Breast epithelium (tissue), 4 donors: Measurements from ENCODE around the gene SLC15A2. TPM values are rescaled to one million over a fixed set of nuclear protein-coding genes. Genes with fewer than 3 reads are reported as not detected.

Experiments used
- DNase-seq, 2 donors: peaks; one replicate each; pipeline ENCODE4 v3.0.0-alpha.2; 2019; ENCODE audit warnings: low spot score in 2 of 2
- H3K27ac ChIP-seq, 2 donors: fragments of 200-600 bp; sonication (generic) in 1 of 2; one replicate each; pipeline ENCODE4 v1.5.1; 2016 to 2019; ENCODE audit warnings: mild to moderate bottlenecking in 1 of 2
- H3K27me3 ChIP-seq, 2 donors: fragments of 200-600 bp; sonication (generic) in 1 of 2; one replicate each; pipeline versions ENCODE4 v1.5.1 to v1.6.0; 2017 to 2019; ENCODE audit warnings: control low read depth in 1 of 2, mild to moderate bottlenecking in 1 of 2
- H3K36me3 ChIP-seq: fragments of 200-600 bp; one replicate; pipeline ENCODE4 v1.5.1; 2019
- H3K4me1 ChIP-seq, 2 donors: fragments of 200-600 bp; sonication (generic); one replicate each; pipeline ENCODE4 v1.5.1; 2016 to 2019; ENCODE audit warnings: control low read depth in 1 of 2
- H3K4me3 ChIP-seq, 3 donors: fragments of 200-600 bp; sonication (generic); 1 replicate in 2 of 3; 2 replicates in 1 of 3; pipeline ENCODE4 v1.5.1; 2016 to 2019; ENCODE audit warnings: mild to moderate bottlenecking in 3 of 3, moderate library complexity in 2 of 3
- H3K9me3 ChIP-seq, 2 donors: fragments of 200-600 bp; sonication (generic) in 1 of 2; one replicate each; pipeline ENCODE4 v1.5.1; 2016 to 2019; ENCODE audit warnings: control low read depth in 1 of 2
- CTCF ChIP-seq, 3 donors: fragments of 450-650 bp; IDR thresholded peaks; one replicate each; pipeline ENCODE4 v1.5.1; 2016 to 2017; ENCODE audit warnings: antibody characterized with exemption in 3 of 3, mild to moderate bottlenecking in 3 of 3, moderate library complexity in 3 of 3
- POLR2A ChIP-seq: fragments of 450-650 bp; IDR thresholded peaks from one replicate; pipeline ENCODE4 v1.6.1; 2016; ENCODE audit warnings: antibody characterized with exemption, mild to moderate bottlenecking, moderate library complexity
- POLR2AphosphoS5 ChIP-seq, 3 donors: sonication (generic); formaldehyde crosslinking; IDR thresholded peaks; one replicate each; pipeline ENCODE4 v1.6.1; 2017; ENCODE audit warnings: antibody characterized with exemption in 3 of 3
- intact Hi-C: fragments of 100-400 bp; cut with DNase I; formaldehyde crosslinking; loops from one replicate; pipeline ENCODE4 v1.15.1; 2023; ENCODE audit warnings: low total_unique reads
- total RNA-seq, 3 donors: library from RNA; depleted of rRNA; stranded (reverse); fragments of >200 nt; gene quantifications; one replicate each; pipeline ENCODE4 v1.1.0, GENCODE V29; 2016

The SLC15A2 gene
- total RNA-seq, 3 donors from 2014 or later, result 0.98 to 4.1 (median 2.2) TPM

- no peak overlapping the region for H3K4me3 ChIP-seq
- H3K4me1 ChIP-seq, result peaks cover 0 to 5% of the 10 kb centered on the region in 2 donors
- H3K27me3 ChIP-seq, result no peaks in the 10 kb centered on the region
- intact Hi-C loops, result no loop called here
- no peak for DNase-seq
- TF ChIP-seq POLR2A, result no peak
- no peak for TF ChIP-seq CTCF (IDR thresholded peaks at IDR 0.05)
- TF ChIP-seq POLR2AphosphoS5 (IDR thresholded peaks at IDR 0.05), result no peak
- H3K9me3 ChIP-seq, result no peaks in the 10 kb centered on the region
- no peak overlapping the region for H3K27ac ChIP-seq
- H3K36me3 ChIP-seq, result no peaks in the 10 kb centered on the region
Measured at GRCh38 chr3:121897296-121897695, 3.1 kb downstream of the SLC15A2 start.

- no peak for DNase-seq
- Histone ChIP-seq H3K9me3 (no peaks in the 10 kb centered on the region), H3K27me3 (no peaks in the 10 kb centered on the region), H3K4me1 (no peaks in the 10 kb centered on the region), H3K36me3 (no peaks in the 10 kb centered on the region), H3K4me3 (no peak overlapping the region), H3K27ac (no peak overlapping the region)
- TF ChIP-seq POLR2A (no peak), POLR2AphosphoS5 (IDR thresholded peaks at IDR 0.05) (no peak), CTCF (IDR thresholded peaks at IDR 0.05) (no peak)
- intact Hi-C loops, result no loop called here
Measured at GRCh38 chr3:121913305-121913990, 19.2 kb downstream of the SLC15A2 start.

- DNase-seq, result no peak
- Histone ChIP-seq H3K27ac (no peak overlapping the region), H3K4me3 (no peak overlapping the region), H3K36me3 (no peaks in the 10 kb centered on the region), H3K27me3 (no peaks in the 10 kb centered on the region), H3K9me3 (no peaks in the 10 kb centered on the region), H3K4me1 (no peaks in the 10 kb centered on the region)
- no peak for TF ChIP-seq POLR2AphosphoS5 (IDR thresholded peaks at IDR 0.05)
- no peak for TF ChIP-seq CTCF (IDR thresholded peaks at IDR 0.05)
- no peak for TF ChIP-seq POLR2A
- intact Hi-C loops, result no loop called here
Measured at GRCh38 chr3:121914081-121914998, 20.1 kb downstream of the SLC15A2 start.

GRCh38 chr3:121916189-121916588, 22.0 kb downstream of the SLC15A2 start:
- Histone ChIP-seq H3K4me3 (no peak overlapping the region), H3K27me3 (no peaks in the 10 kb centered on the region), H3K36me3 (no peaks in the 10 kb centered on the region), H3K4me1 (no peaks in the 10 kb centered on the region), H3K27ac (no peak overlapping the region), H3K9me3 (no peaks in the 10 kb centered on the region)
- DNase-seq, result no peak
- TF ChIP-seq CTCF (IDR thresholded peaks at IDR 0.05), result no peak
- TF ChIP-seq POLR2A, result no peak
- no peak for TF ChIP-seq POLR2AphosphoS5 (IDR thresholded peaks at IDR 0.05)
- intact Hi-C loops, result no loop called here
